NT2/D1 (cell line): ENCODE results near the gene MMP24.

Experiments
- SUZ12 ChIP-seq: IDR thresholded peaks from 2 replicates; pipeline ENCODE4 v1.6.1; 2011; ENCODE audit not compliant: insufficient read length, insufficient read depth; ENCODE audit errors: extremely low read depth
- YY1 ChIP-seq: IDR thresholded peaks from 2 replicates; pipeline ENCODE4 v1.6.1; 2011; ENCODE audit not compliant: insufficient read length, insufficient read depth
- ZNF274 ChIP-seq: IDR thresholded peaks from 2 replicates; pipeline ENCODE4 v1.6.1; 2011; ENCODE audit warnings: mild to moderate bottlenecking, low read depth, low read length

DNA sequence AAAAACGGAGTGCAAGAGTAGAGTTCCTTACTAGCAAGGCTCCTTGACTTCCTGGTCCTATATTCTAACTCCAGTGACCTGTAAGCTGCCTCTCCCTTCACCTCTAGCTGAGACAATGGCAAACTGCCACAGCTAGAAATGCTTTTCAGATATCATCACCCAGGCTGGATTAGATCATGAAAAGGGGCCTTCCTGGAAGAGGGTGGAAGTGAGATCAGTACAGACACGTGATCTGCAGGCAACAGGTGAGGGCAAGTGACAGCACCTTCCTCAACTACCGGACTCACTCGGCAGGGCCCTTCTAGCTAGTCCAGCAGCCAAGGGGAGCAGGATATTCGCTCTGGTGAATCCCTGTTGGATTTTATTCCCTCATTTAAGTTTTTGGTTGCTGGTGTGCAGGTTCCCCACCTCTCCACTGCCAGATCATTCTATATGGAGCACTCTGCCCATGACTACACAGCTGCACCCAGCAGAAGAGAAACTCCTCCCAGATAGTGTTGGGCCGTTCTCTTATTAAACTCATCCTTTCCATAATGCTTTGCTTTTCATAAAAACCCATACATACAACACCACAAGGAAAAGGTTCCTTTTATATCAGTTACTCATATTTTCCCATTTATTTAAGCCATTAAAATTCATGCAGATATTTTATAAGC, 92.1 kb downstream of the MMP24 start:
- TF ChIP-seq ZNF274 (no peak), SUZ12 (no peak), YY1 (no peak)
